HCT116 (cell line): ENCODE data around the gene RPL41.

Experiments
- ATF3 ChIP-seq: IDR thresholded peaks from 2 replicates; pipeline ENCODE4 v1.6.1; 2012
- CTCF ChIP-seq, 3 experiments: fragments of 200-600 bp in 1 of 3; sonication (generic) in 1 of 3; IDR thresholded peaks in 2 of 3; conservative IDR thresholded peaks in 1 of 3; 2 replicates each; pipeline ENCODE4 v1.5.1; 2012 to 2017; ENCODE audit warnings: low read depth in 2 of 3, low read length in 2 of 3, antibody characterized with exemption in 1 of 3, borderline replicate concordance in 1 of 3, control low read depth in 1 of 3, mild to moderate bottlenecking in 1 of 3, mixed read lengths in 1 of 3, mixed run types in 1 of 3, moderate library complexity in 1 of 3; ENCODE audit not compliant: insufficient read depth in 1 of 3
- EZH2 ChIP-seq: fragments of 200-600 bp; sonication (generic); IDR thresholded peaks from 2 replicates; pipeline ENCODE4 v1.6.1; 2017; ENCODE audit warnings: antibody characterized with exemption, mixed run types
- EZH2phosphoT487 ChIP-seq: fragments of 200-600 bp; IDR thresholded peaks from 2 replicates; pipeline ENCODE4 v1.6.1; 2018; ENCODE audit warnings: antibody characterized with exemption, borderline replicate concordance
- MAX ChIP-seq: IDR thresholded peaks from 2 replicates; pipeline ENCODE4 v1.6.1; 2012
- POLR2A ChIP-seq: IDR thresholded peaks from 2 replicates; pipeline ENCODE4 v1.7.0; 2011; ENCODE audit warnings: borderline replicate concordance; ENCODE audit not compliant: insufficient read depth, insufficient read length; ENCODE audit errors: extremely low read depth
- POLR2AphosphoS5 ChIP-seq: IDR thresholded peaks from 2 replicates; pipeline ENCODE4 v1.6.1; 2011; ENCODE audit warnings: mild to moderate bottlenecking, low read depth, low read length, moderate library complexity
- RAD21 ChIP-seq: IDR thresholded peaks from 2 replicates; pipeline ENCODE4 v1.6.1; 2012; ENCODE audit warnings: low read depth, mild to moderate bottlenecking
- REST ChIP-seq: IDR thresholded peaks from 2 replicates; pipeline ENCODE4 v1.6.1; 2012; ENCODE audit warnings: low read depth
- SRF ChIP-seq: IDR thresholded peaks from 2 replicates; pipeline ENCODE4 v1.6.1; 2012; ENCODE audit warnings: low read depth
- ZFX ChIP-seq: fragments of 450-650 bp; IDR thresholded peaks from 2 replicates; pipeline ENCODE4 v1.6.1; 2017
- ZNF274 ChIP-seq: fragments of 200-500 bp; sonication (Bioruptor generic); IDR thresholded peaks from 2 replicates; pipeline ENCODE4 v1.6.1; 2014; ENCODE audit warnings: mild to moderate bottlenecking, low read depth, low read length, inconsistent platforms

- no peak for TF ChIP-seq POLR2A
- TF ChIP-seq RAD21, result no peak
- TF ChIP-seq CTCF (IDR thresholded peaks at IDR 0.05 in 2 of 3, conservative IDR thresholded peaks at IDR 0.05 in 1 of 3; ENCODE audit: borderline replicate concordance in 1 of 3, insufficient read depth in 1 of 3, low read depth in 2 of 3, low read length in 2 of 3), result no peak
- no peak for TF ChIP-seq ZFX
- no peak for TF ChIP-seq MAX
- TF ChIP-seq ZNF274, result no peak
- no peak for TF ChIP-seq POLR2AphosphoS5
- no peak for TF ChIP-seq SRF
- no peak for TF ChIP-seq REST
- no peak for TF ChIP-seq EZH2phosphoT487
- no peak for TF ChIP-seq ATF3
- no peak for TF ChIP-seq EZH2
Measured at GRCh38 chr12:56152756-56153677, 36.6 kb downstream of the RPL41 start.
